K562 (cell line): ENCODE results near the gene ZNF322. TPM values are rescaled to one million over a fixed set of nuclear protein-coding genes. Genes with fewer than 3 reads are reported as not detected.
A peak's percentile ranks its signal among the peaks of the same experiment; 100 is the strongest.

Experiments used
- ATAC-seq: fragments of 200-7000 bp; cut with Tn5 transposase; 3 replicates; pipeline ENCODE4 v1.9.1; 2020; ENCODE audit warnings: moderate library complexity
- BruUV-seq: library from RNA; stranded (reverse); fragments of 400-500 nt; replicated peaks from 2 replicates; lab custom pipeline; 2021; lab: Mats Ljungman, UMichigan
- CTCF ChIA-PET: fragments of 300-600 bp; formaldehyde crosslinking; extraction: SDS; loops from one replicate; lab custom pipeline; 2021; ENCODE audit warnings: low intra/inter-chr PET ratio; lab: Yijun Ruan, JAX
- POLR2A ChIA-PET: fragments of 300-600, 350-650 bp; sonication (Branson Sonifier 250); formaldehyde crosslinking; extraction: SDS; loops from one replicate; lab custom pipeline; 2021; ENCODE audit warnings: antibody characterized with exemption, inconsistent platforms; lab: Yijun Ruan, JAX
- DNase-seq, 4 experiments: peaks; one replicate each; pipeline versions ENCODE4 v3.0.0 to v3.0.0-alpha.2; 2011 to 2018; ENCODE audit warnings: low spot score in 3 of 4, mixed read lengths in 3 of 4; ENCODE audit errors: extremely low read depth in 1 of 4
- FAIRE-seq: peaks from 2 replicates; lab custom pipeline; 2011; peaks lifted over from hg19 to GRCh38; lab: Jason Lieb, UNC
- H2AFZ ChIP-seq: 2 replicates; pipeline ENCODE4 v1.6.0; 2011; ENCODE audit warnings: low read depth, low read length, control low read depth, inconsistent platforms
- H3K27ac ChIP-seq: fragments of 200-600 bp; 3 replicates; pipeline ENCODE4 v1.8.0; 2011; ENCODE audit warnings: low read depth, mild to moderate bottlenecking, control low read depth, inconsistent platforms, low read length, moderate library complexity, mixed read lengths; ENCODE audit errors: extremely low read depth
- H3K27me3 ChIP-seq, 2 experiments: fragments of 300-600 bp in 1 of 2; 2 replicates in 1 of 2; 3 replicates in 1 of 2; pipeline versions ENCODE4 v1.6.0 to v1.8.0; 2011; ENCODE audit warnings: inconsistent platforms in 2 of 2, low read length in 2 of 2, mild to moderate bottlenecking in 1 of 2, mixed read lengths in 1 of 2, moderate library complexity in 1 of 2; ENCODE audit not compliant: control insufficient read depth in 2 of 2, insufficient read depth in 2 of 2
- H3K36me3 ChIP-seq: fragments of 300-600 bp; 3 replicates; pipeline ENCODE4 v1.8.0; 2011; ENCODE audit warnings: mild to moderate bottlenecking, low read length, inconsistent platforms; ENCODE audit not compliant: control insufficient read depth, insufficient read depth
- H3K4me1 ChIP-seq, 2 experiments: fragments of 200-600 bp in 1 of 2; replicated peaks in 1 of 2; 2 replicates in 1 of 2; 3 replicates in 1 of 2; pipeline versions ENCODE4 v1.5.1 to v1.8.0; 2011; ENCODE audit warnings: inconsistent platforms in 2 of 2, low read length in 2 of 2, mild to moderate bottlenecking in 1 of 2, mixed read lengths in 1 of 2, moderate library complexity in 1 of 2; ENCODE audit not compliant: control insufficient read depth in 2 of 2, insufficient read depth in 2 of 2
- H3K4me2 ChIP-seq: 2 replicates; pipeline ENCODE4 v1.6.1; 2011; ENCODE audit warnings: low read length, control low read depth, inconsistent platforms, mixed read lengths; ENCODE audit not compliant: insufficient read depth
- H3K4me3 ChIP-seq: fragments of 200-600 bp; sonication (generic), shearing (Covaris generic); 2 replicates; pipeline ENCODE4 v1.5.1; 2016; ENCODE audit warnings: control low read depth, inconsistent platforms
- H3K79me2 ChIP-seq: fragments of 200-600 bp; 3 replicates; pipeline ENCODE4 v1.8.0; 2011; ENCODE audit warnings: low read length, inconsistent platforms; ENCODE audit not compliant: control insufficient read depth, insufficient read depth
- H3K9ac ChIP-seq, 2 experiments: 2 replicates each; pipeline versions ENCODE4 v1.6.0 to v1.6.1; 2011; ENCODE audit warnings: low read depth in 2 of 2, low read length in 2 of 2, control low read depth in 1 of 2, inconsistent platforms in 1 of 2, mild to moderate bottlenecking in 1 of 2, mixed read lengths in 1 of 2; ENCODE audit not compliant: insufficient read depth in 1 of 2
- H3K9me1 ChIP-seq: one replicate; pipeline ENCODE4 v1.6.0; 2011; ENCODE audit warnings: inconsistent platforms, mild to moderate bottlenecking, low read length, moderate library complexity; ENCODE audit not compliant: control insufficient read depth, insufficient read depth
- H3K9me3 ChIP-seq: replicated peaks from 2 replicates; pipeline ENCODE4 v1.5.1; 2011; ENCODE audit warnings: low read depth, low read length, inconsistent platforms; ENCODE audit not compliant: control insufficient read depth, insufficient read depth
- H4K20me1 ChIP-seq: replicated peaks from 2 replicates; pipeline ENCODE4 v1.6.1; 2011; ENCODE audit warnings: low read length, inconsistent platforms, mixed read lengths; ENCODE audit not compliant: control insufficient read depth, insufficient read depth
- C11orf30 ChIP-seq: fragments of 450-650 bp; IDR thresholded peaks from 2 replicates; pipeline ENCODE4 v1.6.1; 2016; ENCODE audit warnings: low read depth, mild to moderate bottlenecking
- CTCF ChIP-seq, 3 experiments: IDR thresholded peaks in 2 of 3; conservative IDR thresholded peaks in 1 of 3; 2 replicates each; pipeline ENCODE4 v1.5.1; 2011 to 2012; ENCODE audit warnings: low read length in 3 of 3, mild to moderate bottlenecking in 3 of 3, control low read depth in 2 of 3, improper control_type of control experiment in 1 of 3, inconsistent platforms in 1 of 3, low read depth in 1 of 3, mixed read lengths in 1 of 3, moderate library complexity in 1 of 3; ENCODE audit not compliant: insufficient read depth in 2 of 3
- FOXK1 ChIP-seq: sonication (generic); formaldehyde crosslinking; IDR thresholded peaks from 2 replicates; pipeline ENCODE4 v1.8.0; 2022; ENCODE audit warnings: missing genetic modification reagents, mild to moderate bottlenecking, borderline replicate concordance
- MAFF ChIP-seq: IDR thresholded peaks from 2 replicates; pipeline ENCODE4 v1.6.1; 2012; ENCODE audit warnings: low read length, improper control_type of control experiment
- MAFG ChIP-seq: fragments of 450-650 bp; conservative IDR thresholded peaks from 2 replicates; pipeline ENCODE4 v1.6.1; 2016; ENCODE audit warnings: missing genetic modification characterization, missing compliant biosample characterization
- MAFK ChIP-seq: IDR thresholded peaks from 2 replicates; pipeline ENCODE4 v1.6.1; 2011; ENCODE audit warnings: low read length, improper control_type of control experiment
- MAX ChIP-seq: sonication (generic); formaldehyde crosslinking; IDR thresholded peaks from 2 replicates; pipeline ENCODE4 v1.9.0; 2022; ENCODE audit warnings: mild to moderate bottlenecking, missing genetic modification reagents
- STAT6 ChIP-seq: sonication (generic); formaldehyde crosslinking; IDR thresholded peaks from 2 replicates; pipeline ENCODE4 v1.8.1; 2023; ENCODE audit warnings: mild to moderate bottlenecking, missing genetic modification reagents
- ZNF316 ChIP-seq: fragments of 450-650 bp; IDR thresholded peaks from 2 replicates; pipeline ENCODE4 v1.6.1; 2016
- WGBS: fragments of 100-300 bp; shearing (Covaris generic); methylation state at CpG from one replicate; pipeline ENCODE4 v1.1.6; 2016; ENCODE audit warnings: low coverage, mixed read lengths; ENCODE audit not compliant: insufficient coverage; ENCODE audit errors: missing lambda C conversion rate; 5-methylcytosine and 5-hydroxymethylcytosine counted together
- in situ Hi-C: fragments of 300-500 bp; cut with MboI; formaldehyde crosslinking; loops from 4 replicates; pipeline ENCODE4 v1.15.0; 2018; ENCODE audit warnings: inconsistent platforms, mixed read lengths
- intact Hi-C: fragments of 100-400 bp; cut with micrococcal nuclease; formaldehyde crosslinking; loops from 2 replicates; pipeline ENCODE4 v1.14.2; 2022
- polyA plus RNA-seq, 8 experiments: library from polyadenylated mRNA; depleted of rRNA in 4 of 8; stranded (reverse) in 5 of 8; unstranded in 3 of 8; fragments of >200 nt; fragmentation: Nextera tagmentation in 2 of 8; fragmentation: Illumina TruSeq in 1 of 8; extraction: Ambion mirVana in 2 of 8; extraction: Trizol in 1 of 8; gene quantifications; 2 replicates each; pipeline versions ENCODE4 v1.2.1 to v1.2.3, GENCODE V29; 2011 to 2014; ENCODE audit warnings: inconsistent platforms in 1 of 8, missing spikeins in 1 of 8
- total RNA-seq, 7 experiments: library from RNA; depleted of rRNA in 6 of 7; stranded (reverse); fragments of >200 nt in 6 of 7; fragmentation: Illumina TruSeq in 2 of 7; extraction: Trizol in 2 of 7; gene quantifications; 2 replicates each; pipeline versions ENCODE4 v1.2.1 to v1.2.3, GENCODE V29; 2011 to 2021; ENCODE audit warnings: low replicate concordance in 1 of 7

ZNF322 gene
- total and polyA plus RNA-seq, 9 of the 15 experiments (the other 6 are each of a cell fraction or from before 2014, with no cell fraction given): 4.7 to 31.2 (median 18.7) TPM

GRCh38 chr6:26602262-26602661 is 57.3 kb downstream of the ZNF322 start:
- POLR2A ChIA-PET: interaction anchor here (0.6 to 1.0 kb wide), 2 partner anchors 10 to 25 kb away, joined by 3 read pairs; no protein-coding TSS in a partner anchor
- no TSS peak for BruUV-seq
- Histone ChIP-seq H3K9me1 (no peaks in the 10 kb centered on the region), H3K9ac (no peak overlapping the region), H3K4me2 (no peak overlapping the region), H3K36me3 (peaks cover 27% of the 10 kb centered on the region), H2AFZ (no peak overlapping the region), H3K9me3 (no peaks in the 10 kb centered on the region), H4K20me1 (no peaks in the 10 kb centered on the region), H3K4me1 (peaks cover 5 to 10% of the 10 kb centered on the region in 2 experiments; a peak in 3 of 5 replicates), H3K4me3 (no peak overlapping the region), H3K79me2 (peaks cover 16% of the 10 kb centered on the region), H3K27me3 (no peaks in the 10 kb centered on the region), H3K27ac (no peak overlapping the region)
- no peak for ATAC-seq
- CTCF ChIA-PET: no interaction called here
- FAIRE-seq: no peak
- in situ Hi-C loops (no loop called here), intact Hi-C loops (no loop called here)
- DNase-seq: no peak
- TF ChIP-seq FOXK1 (CRISPR knock-in tag): no peak
- TF ChIP-seq MAFF: peak; percentile 67
- peak; percentile 55 for TF ChIP-seq MAFG (tag)
- TF ChIP-seq C11orf30: peak; percentile 76
- TF ChIP-seq MAX (CRISPR knock-in tag): no peak
- TF ChIP-seq MAFK: peak; percentile 59; the same call in 1 of the 2 replicates
- no peak for TF ChIP-seq CTCF (IDR thresholded peaks at IDR 0.05 in 2 of 3, conservative IDR thresholded peaks at IDR 0.05 in 1 of 3; ENCODE audit: insufficient read depth in 2 of 3, low read depth in 1 of 3, low read length in 3 of 3)
- no peak for TF ChIP-seq STAT6
- TF ChIP-seq ZNF316: peak; percentile 87
- 57% methylated on average over 3 of the region's 3 CpGs for WGBS
